ENCODE data around the gene ADGRV1. TPM values are rescaled to one million over a fixed set of nuclear protein-coding genes. Genes with fewer than 3 reads are reported as not detected.
"Not testable (repeated sequence)": the region's sequence is repeated elsewhere in the genome, so short reads cannot be mapped to it uniquely, and the experiment has no call there.

Gene ADGRV1
- total RNA-seq, 4 donors from 2014 or later = 6.0 to 37.0 (median 10.6) TPM

GRCh38 chr5:90809311-90810056, 250.9 kb downstream of the ADGRV1 start:
- 83 to 85% methylated on average over 3 to 4 of the region's 4 CpGs for WGBS, 2 donors (ENCODE audit: low coverage in 1 of 2)
- no peaks in the 10 kb centered on the region for H3K27me3 ChIP-seq
- no peaks in the 10 kb centered on the region for H3K4me1 ChIP-seq
- H3K27ac ChIP-seq = no peak overlapping the region
- intact Hi-C loops (cut with DNase I; ENCODE audit: low total_unique reads) (no loop called here), in situ Hi-C loops (cut with MboI; ENCODE audit: low pct_ligation_motif_present in 1 of 4, low pct_unique_long_range_greater_than_20kb in 1 of 4, low sequenced_read_pairs in 3 of 4) (no loop called here)
- H3K4me3 ChIP-seq = no peak overlapping the region
- TF ChIP-seq EP300 (IDR thresholded peaks at IDR 0.05; ENCODE audit: low read depth) = no peak
- no peak for TF ChIP-seq CTCF (IDR thresholded peaks at IDR 0.05)
- no peak for TF ChIP-seq POLR2A (IDR thresholded peaks at IDR 0.05)
- no peak for TF ChIP-seq POLR2AphosphoS5 (IDR thresholded peaks at IDR 0.05)
- H3K9me3 ChIP-seq = no peaks in the 10 kb centered on the region
- no peaks in the 10 kb centered on the region for H3K36me3 ChIP-seq
- DNase-seq = no peak

DNA sequence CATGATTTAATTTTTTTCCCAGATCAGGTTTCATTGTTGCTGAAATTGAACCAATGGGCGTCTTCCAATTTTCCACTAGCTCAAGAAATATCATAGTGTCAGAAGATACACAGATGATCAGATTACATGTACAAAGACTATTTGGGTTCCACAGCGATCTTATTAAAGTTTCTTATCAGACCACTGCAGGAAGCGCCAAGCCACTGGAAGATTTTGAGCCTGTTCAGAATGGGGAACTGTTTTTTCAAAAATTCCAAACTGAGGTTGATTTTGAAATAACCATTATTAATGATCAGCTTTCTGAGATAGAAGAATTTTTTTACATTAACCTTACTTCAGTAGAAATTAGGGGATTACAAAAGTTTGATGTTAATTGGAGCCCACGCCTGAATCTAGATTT, 251.6 kb downstream of the ADGRV1 start:
- in situ Hi-C loops (cut with MboI; ENCODE audit: low pct_ligation_motif_present in 1 of 4, low pct_unique_long_range_greater_than_20kb in 1 of 4, low sequenced_read_pairs in 3 of 4) (no loop called here), intact Hi-C loops (cut with DNase I; ENCODE audit: low total_unique reads) (no loop called here)
- no peak overlapping the region for H3K27ac ChIP-seq
- no peak for TF ChIP-seq EP300 (IDR thresholded peaks at IDR 0.05; ENCODE audit: low read depth)
- no peak for TF ChIP-seq POLR2AphosphoS5 (IDR thresholded peaks at IDR 0.05)
- no peak for TF ChIP-seq CTCF (IDR thresholded peaks at IDR 0.05)
- no peak for TF ChIP-seq POLR2A (IDR thresholded peaks at IDR 0.05)
- H3K36me3 ChIP-seq = no peaks in the 10 kb centered on the region
- WGBS, 2 donors (ENCODE audit: low coverage in 1 of 2) = 79 to 90% methylated on average over 2 to 4 of the region's 4 CpGs
- no peak overlapping the region for H3K4me3 ChIP-seq
- no peak for DNase-seq
- no peaks in the 10 kb centered on the region for H3K27me3 ChIP-seq
- H3K4me1 ChIP-seq = no peaks in the 10 kb centered on the region
- H3K9me3 ChIP-seq = no peaks in the 10 kb centered on the region

DNA sequence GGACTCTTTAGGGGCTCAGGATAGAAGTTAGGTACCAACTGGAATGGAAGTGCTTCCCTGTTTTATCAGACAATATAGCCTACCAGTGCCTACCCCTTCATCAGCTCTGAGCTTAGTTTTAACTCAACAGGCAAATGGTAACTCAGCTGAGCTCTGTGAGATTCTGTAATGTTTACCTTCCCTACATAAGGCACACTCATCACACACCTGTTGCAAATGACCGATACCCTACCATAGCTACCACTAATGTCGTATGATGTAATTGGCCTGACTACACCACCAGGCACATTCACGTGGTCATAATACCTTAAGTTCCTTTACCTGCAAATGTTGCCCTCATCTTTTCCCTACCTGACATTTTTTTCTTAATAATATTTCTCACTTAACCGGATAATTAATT, 254.8 kb downstream of the ADGRV1 start:
- TF ChIP-seq EP300 (IDR thresholded peaks at IDR 0.05; ENCODE audit: low read depth) (no peak), POLR2AphosphoS5 (IDR thresholded peaks at IDR 0.05) (no peak), CTCF (IDR thresholded peaks at IDR 0.05) (no peak), POLR2A (IDR thresholded peaks at IDR 0.05) (no peak)
- no peak overlapping the region for H3K4me3 ChIP-seq
- no peaks in the 10 kb centered on the region for H3K9me3 ChIP-seq
- no peak for DNase-seq
- no peaks in the 10 kb centered on the region for H3K36me3 ChIP-seq
- WGBS, 2 donors (ENCODE audit: low coverage in 1 of 2) = 95 to 96% methylated on average over 4 of the region's 4 CpGs
- no peak overlapping the region for H3K27ac ChIP-seq
- intact Hi-C loops (cut with DNase I; ENCODE audit: low total_unique reads) = no loop called here
- in situ Hi-C loops (cut with MboI; ENCODE audit: low pct_ligation_motif_present in 1 of 4, low pct_unique_long_range_greater_than_20kb in 1 of 4, low sequenced_read_pairs in 3 of 4) = no loop called here
- no peaks in the 10 kb centered on the region for H3K4me1 ChIP-seq
- H3K27me3 ChIP-seq = no peaks in the 10 kb centered on the region

DNA sequence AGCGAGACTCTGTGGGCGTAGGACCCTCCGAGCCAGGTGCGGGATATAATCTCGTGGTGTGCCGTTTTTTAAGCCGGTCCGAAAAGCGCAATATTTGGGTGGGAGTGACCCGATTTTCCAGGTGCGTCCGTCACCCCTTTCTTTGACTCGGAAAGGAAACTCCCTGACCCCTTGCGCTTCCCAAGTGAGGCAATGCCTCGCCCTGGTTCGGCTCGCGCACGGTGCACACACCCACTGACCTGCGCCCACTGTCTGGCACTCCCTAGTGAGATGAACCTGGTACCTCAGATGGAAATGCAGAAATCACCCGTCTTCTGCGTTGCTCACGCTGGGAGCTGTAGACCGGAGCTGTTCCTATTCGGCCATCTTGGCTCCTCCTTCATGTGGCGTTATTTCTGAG, 263.5 kb downstream of the ADGRV1 start:
- 90% methylated on average over 24 of the region's 26 CpGs; no CpG with 5 or more reads in 1 of the 2 donors for WGBS, 2 donors (ENCODE audit: low coverage in 1 of 2)
- H3K4me3 ChIP-seq; intact Hi-C loops (cut with DNase I; ENCODE audit: low total_unique reads): not testable (repeated sequence)

DNA sequence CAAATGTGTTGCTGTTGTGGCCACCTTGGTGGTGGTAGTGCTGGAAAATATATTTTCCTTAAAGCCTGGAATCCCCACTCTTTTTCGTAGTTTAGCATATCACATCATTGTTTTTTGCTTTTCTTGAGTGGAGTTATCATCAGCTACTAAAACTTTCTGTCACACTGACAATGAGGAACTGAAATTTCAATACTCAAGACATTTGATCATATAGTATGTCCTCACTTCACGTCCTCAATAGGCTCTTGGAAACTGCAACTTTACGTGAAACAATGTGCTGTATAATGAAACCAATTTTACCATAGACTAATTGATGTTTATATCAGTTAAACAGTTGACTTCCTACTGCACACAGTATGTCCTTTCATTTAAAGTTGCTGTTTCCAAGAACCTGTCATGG, 265.8 kb downstream of the ADGRV1 start:
- H3K36me3 ChIP-seq = no peaks in the 10 kb centered on the region
- no peaks in the 10 kb centered on the region for H3K9me3 ChIP-seq
- WGBS, 2 donors (ENCODE audit: low coverage in 1 of 2) = 87 to 93% methylated on average over 3 of the region's 3 CpGs
- H3K27ac ChIP-seq = no peak overlapping the region
- in situ Hi-C loops (cut with MboI; ENCODE audit: low pct_ligation_motif_present in 1 of 4, low pct_unique_long_range_greater_than_20kb in 1 of 4, low sequenced_read_pairs in 3 of 4) (no loop called here), intact Hi-C loops (cut with DNase I; ENCODE audit: low total_unique reads) (no loop called here)
- no peak overlapping the region for H3K4me3 ChIP-seq
- DNase-seq = no peak
- TF ChIP-seq POLR2AphosphoS5 (IDR thresholded peaks at IDR 0.05) (no peak), EP300 (IDR thresholded peaks at IDR 0.05; ENCODE audit: low read depth) (no peak)
- H3K4me1 ChIP-seq = peaks cover 0 to under 1% (median 0%) of the 10 kb centered on the region in 4 donors
- H3K27me3 ChIP-seq = no peaks in the 10 kb centered on the region

More for the DNA sequence above, 263.5 kb downstream of the ADGRV1 start:
- DNase-seq; H3K4me1 ChIP-seq; in situ Hi-C loops (cut with MboI; ENCODE audit: low pct_ligation_motif_present in 1 of 4, low pct_unique_long_range_greater_than_20kb in 1 of 4, low sequenced_read_pairs in 3 of 4); H3K36me3 ChIP-seq; H3K27me3 ChIP-seq; H3K27ac ChIP-seq; H3K9me3 ChIP-seq: not testable (repeated sequence)
